Activated CD4-positive, alpha-beta T cell treated with anti-CD3 and anti-CD28 coated beads, Interleukin-2, amount 10 ng/mL, durations not matched to agents 24 days and 14 days (primary cell): ENCODE results near the gene SLC26A4. TPM values are rescaled to one million over a fixed set of nuclear protein-coding genes. Genes with fewer than 3 reads are reported as not detected.

Experiments
- DNase-seq: peaks from one replicate; pipeline ENCODE4 v3.0.0; 2022
- H3K27ac Mint-ChIP-seq: one replicate; pipeline ENCODE4 v1.8.0; 2022; ENCODE audit warnings: mild to moderate bottlenecking, mixed read lengths
- H3K27me3 Mint-ChIP-seq: one replicate; pipeline ENCODE4 v1.8.0; 2022; ENCODE audit warnings: mixed read lengths
- H3K36me3 Mint-ChIP-seq: one replicate; pipeline ENCODE4 v1.8.0; 2022; ENCODE audit warnings: low read depth, mild to moderate bottlenecking, mixed read lengths
- H3K4me1 Mint-ChIP-seq: one replicate; pipeline ENCODE4 v1.8.0; 2021; ENCODE audit warnings: mixed read lengths
- H3K4me3 Mint-ChIP-seq: one replicate; pipeline ENCODE4 v1.8.0; 2022; ENCODE audit warnings: mild to moderate bottlenecking, moderate library complexity, mixed read lengths
- H3K9me3 Mint-ChIP-seq: one replicate; pipeline ENCODE4 v1.8.0; 2021; ENCODE audit warnings: mixed read lengths
- intact Hi-C: fragments of 100-400 bp; cut with micrococcal nuclease; formaldehyde crosslinking; loops from one replicate; pipeline ENCODE4 v1.15.1; 2023
- total RNA-seq: library from RNA; stranded (reverse); gene quantifications from 2 replicates; pipeline ENCODE4 v1.2.3, GENCODE V29; 2022

SLC26A4 gene
- total RNA-seq, 1 donor from 2014 or later = 7.8 TPM

DNA sequence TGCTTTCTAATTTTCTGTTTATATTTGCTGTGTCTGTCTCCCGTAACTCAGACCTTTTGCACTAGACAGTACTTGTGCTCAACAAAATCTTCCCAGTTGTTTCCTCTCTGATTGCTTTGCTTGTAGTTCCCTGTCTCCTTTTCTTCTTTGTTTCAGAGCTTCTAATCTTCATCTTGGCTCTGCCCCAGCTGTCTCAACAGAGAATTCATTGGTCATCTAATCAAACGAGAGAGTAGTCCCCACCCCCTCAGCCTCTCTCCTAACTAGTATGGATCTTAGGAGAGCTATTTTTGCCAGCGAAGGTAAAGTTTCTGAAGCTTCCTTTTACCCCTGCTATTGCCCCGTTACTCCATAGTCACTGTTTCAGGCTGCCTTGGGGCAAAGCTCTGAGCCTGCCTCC lies 32.8 kb downstream of the SLC26A4 start:
- Mint-ChIP-seq H3K4me1 (peaks cover 3% of the 10 kb centered on the region), H3K9me3 (no peaks in the 10 kb centered on the region), H3K27ac (no peak overlapping the region), H3K27me3 (no peaks in the 10 kb centered on the region), H3K36me3 (peaks cover 5% of the 10 kb centered on the region), H3K4me3 (no peak overlapping the region)
- DNase-seq = no peak
- intact Hi-C loops = no loop called here

DNA sequence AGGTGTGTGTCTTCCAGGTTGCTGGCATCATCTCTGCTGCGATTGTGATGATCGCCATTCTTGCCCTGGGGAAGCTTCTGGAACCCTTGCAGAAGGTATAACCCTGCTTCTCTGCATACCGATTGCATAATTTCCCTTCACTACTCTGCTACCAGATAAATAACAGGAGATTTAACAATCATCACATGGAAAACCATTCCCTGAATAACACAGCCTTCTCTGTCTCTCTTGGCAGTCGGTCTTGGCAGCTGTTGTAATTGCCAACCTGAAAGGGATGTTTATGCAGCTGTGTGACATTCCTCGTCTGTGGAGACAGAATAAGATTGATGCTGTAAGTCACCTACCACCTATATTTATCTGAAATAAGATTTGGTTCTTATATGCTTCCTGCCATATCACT lies 33.8 kb downstream of the SLC26A4 start:
- Mint-ChIP-seq H3K27ac (no peak overlapping the region), H3K27me3 (no peaks in the 10 kb centered on the region), H3K36me3 (peaks cover 8% of the 10 kb centered on the region), H3K4me1 (peaks cover 3% of the 10 kb centered on the region), H3K9me3 (no peaks in the 10 kb centered on the region), H3K4me3 (no peak overlapping the region)
- DNase-seq = no peak
- intact Hi-C loops = no loop called here

DNA sequence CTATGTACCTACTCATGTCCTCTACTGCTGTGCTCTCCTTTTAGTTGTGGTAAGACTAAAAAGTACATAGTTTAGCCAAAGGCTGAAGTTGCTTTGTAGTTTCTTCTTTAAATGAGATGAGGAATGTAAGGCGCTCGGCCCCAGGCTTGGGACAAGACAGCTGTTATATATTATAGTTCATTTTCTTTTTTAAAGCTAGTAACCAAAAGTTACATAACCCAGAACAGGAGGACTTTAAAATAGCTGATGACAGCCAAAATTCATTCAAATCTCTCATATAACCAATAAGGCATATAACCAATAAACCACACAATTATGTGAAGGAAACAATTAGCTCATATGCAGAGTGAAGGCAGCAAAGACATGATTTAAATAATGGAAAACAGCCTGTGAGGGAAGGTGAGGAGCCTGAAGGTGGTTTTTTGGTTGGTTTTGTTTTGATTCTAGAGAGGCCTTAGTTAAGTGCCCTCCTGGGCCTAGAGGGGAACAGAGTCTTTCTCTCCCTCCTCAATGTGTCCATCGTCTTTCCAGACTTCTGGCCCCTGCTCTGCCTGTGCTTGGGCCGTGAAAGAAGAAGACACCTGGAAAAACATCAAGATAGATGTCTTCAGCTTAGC lies 35.8 kb downstream of the SLC26A4 start:
- H3K9me3 Mint-ChIP-seq = no peaks in the 10 kb centered on the region
- peaks cover 3% of the 10 kb centered on the region for H3K4me1 Mint-ChIP-seq
- no peak overlapping the region for H3K27ac Mint-ChIP-seq
- H3K36me3 Mint-ChIP-seq = peaks cover 14% of the 10 kb centered on the region
- no peaks in the 10 kb centered on the region for H3K27me3 Mint-ChIP-seq
- intact Hi-C loops = no loop called here
- H3K4me3 Mint-ChIP-seq = no peak overlapping the region
- DNase-seq = no peak

- no peaks in the 10 kb centered on the region for H3K27me3 Mint-ChIP-seq
- peaks cover 3% of the 10 kb centered on the region for H3K4me1 Mint-ChIP-seq
- H3K36me3 Mint-ChIP-seq = peaks cover 19% of the 10 kb centered on the region
Observed at GRCh38 chr7:107697321-107698049, 36.9 kb downstream of the SLC26A4 start.

DNA sequence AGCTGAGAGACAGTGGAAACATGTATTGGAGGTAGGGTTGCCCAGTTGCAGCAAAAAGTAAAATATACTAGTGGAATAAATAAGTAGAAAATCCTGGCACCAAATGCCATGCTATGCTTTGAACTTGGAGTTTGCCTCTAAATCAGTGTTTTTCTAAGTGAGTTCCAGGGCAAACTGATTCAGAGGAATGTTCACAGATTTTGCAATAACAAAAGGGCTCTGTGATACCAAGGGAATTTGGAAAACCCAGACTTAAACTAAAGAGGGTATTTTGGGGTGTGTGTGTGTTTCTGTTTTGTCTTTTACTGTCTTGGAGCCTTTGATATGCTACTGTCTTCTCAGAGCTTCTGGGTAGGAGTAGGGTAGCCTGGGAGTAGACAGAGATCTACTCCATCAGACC lies 39.9 kb downstream of the SLC26A4 start:
- peaks cover 7% of the 10 kb centered on the region for H3K4me1 Mint-ChIP-seq
- no peak for DNase-seq
- H3K27ac Mint-ChIP-seq = no peak overlapping the region
- H3K9me3 Mint-ChIP-seq = no peaks in the 10 kb centered on the region
- peaks cover 32% of the 10 kb centered on the region for H3K36me3 Mint-ChIP-seq
- intact Hi-C loops = no loop called here
- H3K27me3 Mint-ChIP-seq = no peaks in the 10 kb centered on the region
- H3K4me3 Mint-ChIP-seq = no peak overlapping the region

More at GRCh38 chr7:107697321-107698049, 36.9 kb downstream of the SLC26A4 start:
- Mint-ChIP-seq H3K4me3 (no peak overlapping the region), H3K27ac (no peak overlapping the region), H3K9me3 (no peaks in the 10 kb centered on the region)
- intact Hi-C loops = no loop called here
- DNase-seq = no peak

DNA sequence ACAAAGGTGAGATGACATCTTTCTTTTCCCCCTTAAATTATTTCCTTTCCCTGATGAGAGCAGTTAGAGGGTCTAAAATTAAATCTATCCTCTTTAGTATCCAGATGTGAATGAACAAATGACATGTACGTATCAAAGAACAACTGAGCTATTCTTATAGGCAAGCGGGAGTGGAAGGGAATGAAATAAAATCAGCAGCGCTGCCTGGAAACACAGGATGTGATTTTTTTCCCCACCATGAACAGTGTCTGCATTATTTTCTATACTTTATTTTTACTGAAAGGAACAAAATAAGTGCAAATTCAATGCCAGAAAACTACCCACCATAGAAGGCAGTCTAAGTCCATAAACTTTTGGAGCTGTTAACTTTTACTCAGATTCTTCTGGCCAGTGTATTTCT lies 40.6 kb downstream of the SLC26A4 start:
- H3K27ac Mint-ChIP-seq = no peak overlapping the region
- intact Hi-C loops = no loop called here
- no peaks in the 10 kb centered on the region for H3K27me3 Mint-ChIP-seq
- H3K9me3 Mint-ChIP-seq = no peaks in the 10 kb centered on the region
- H3K4me3 Mint-ChIP-seq = no peak overlapping the region
- DNase-seq = no peak
- H3K36me3 Mint-ChIP-seq = peaks cover 32% of the 10 kb centered on the region
- peaks cover 7% of the 10 kb centered on the region for H3K4me1 Mint-ChIP-seq

GRCh38 chr7:107703219-107703618 lies 42.6 kb downstream of the SLC26A4 start:
- Mint-ChIP-seq H3K4me3 (no peak overlapping the region), H3K36me3 (peaks cover 32% of the 10 kb centered on the region), H3K27me3 (no peaks in the 10 kb centered on the region), H3K9me3 (no peaks in the 10 kb centered on the region), H3K27ac (no peak overlapping the region), H3K4me1 (peaks cover 4% of the 10 kb centered on the region)
- DNase-seq = no peak
- intact Hi-C loops = no loop called here

DNA sequence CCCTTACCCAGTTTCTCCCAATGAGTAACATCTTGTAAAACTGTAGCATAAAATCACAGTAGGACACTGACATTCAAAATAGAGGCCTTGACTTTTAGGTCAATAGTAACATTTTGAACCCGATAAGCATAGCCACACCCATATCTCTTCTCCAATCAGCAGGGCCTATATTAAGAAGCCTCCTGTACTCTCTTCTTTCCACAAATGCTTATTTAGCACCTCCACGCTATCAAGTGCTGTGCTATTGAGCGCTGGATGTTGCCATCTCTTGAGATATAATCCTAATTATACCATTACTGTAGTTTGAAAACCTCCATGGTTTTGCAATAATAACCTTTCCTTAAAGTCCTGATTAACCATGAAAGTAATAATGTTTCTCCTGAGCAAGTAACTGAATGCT lies 43.2 kb downstream of the SLC26A4 start:
- intact Hi-C loops = no loop called here
- H3K27ac Mint-ChIP-seq = no peak overlapping the region
- peaks cover 4% of the 10 kb centered on the region for H3K4me1 Mint-ChIP-seq
- no peak overlapping the region for H3K4me3 Mint-ChIP-seq
- no peak for DNase-seq
- H3K9me3 Mint-ChIP-seq = no peaks in the 10 kb centered on the region
- H3K36me3 Mint-ChIP-seq = peaks cover 35% of the 10 kb centered on the region
- H3K27me3 Mint-ChIP-seq = no peaks in the 10 kb centered on the region

- peak overlapping the region; percentile 7 for H3K27ac Mint-ChIP-seq
- no peak overlapping the region for H3K4me3 Mint-ChIP-seq
Observed at GRCh38 chr7:107708956-107709355, 48.3 kb downstream of the SLC26A4 start.

DNA sequence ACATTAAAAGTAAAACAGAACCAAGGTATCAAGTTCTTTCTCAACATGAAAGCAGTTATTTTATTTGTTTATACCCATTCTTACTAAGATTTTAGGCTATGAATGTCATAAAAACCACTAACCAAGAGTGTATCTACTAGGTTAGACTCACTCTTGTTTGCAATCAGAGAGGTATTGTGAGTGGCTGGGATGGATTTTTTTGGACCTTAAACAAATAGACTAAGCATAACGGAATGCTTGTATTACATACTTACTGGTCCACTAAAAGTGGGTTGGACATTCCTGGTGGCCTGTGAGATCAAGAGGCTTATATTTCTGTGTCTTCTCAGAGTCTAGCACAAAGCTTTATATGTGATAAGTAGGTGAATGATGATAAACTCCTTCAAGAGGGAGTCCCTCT lies 50.7 kb downstream of the SLC26A4 start:
- Mint-ChIP-seq H3K4me3 (no peak overlapping the region), H3K27me3 (no peaks in the 10 kb centered on the region), H3K4me1 (no peaks in the 10 kb centered on the region), H3K9me3 (no peaks in the 10 kb centered on the region), H3K27ac (no peak overlapping the region), H3K36me3 (peaks cover 19% of the 10 kb centered on the region)
- DNase-seq = no peak
- intact Hi-C loops = no loop called here

More at GRCh38 chr7:107708956-107709355, 48.3 kb downstream of the SLC26A4 start:
- DNase-seq = no peak
- Mint-ChIP-seq H3K9me3 (no peaks in the 10 kb centered on the region), H3K4me1 (no peaks in the 10 kb centered on the region), H3K27me3 (no peaks in the 10 kb centered on the region), H3K36me3 (peaks cover 29% of the 10 kb centered on the region)
- intact Hi-C loops = no loop called here

DNA sequence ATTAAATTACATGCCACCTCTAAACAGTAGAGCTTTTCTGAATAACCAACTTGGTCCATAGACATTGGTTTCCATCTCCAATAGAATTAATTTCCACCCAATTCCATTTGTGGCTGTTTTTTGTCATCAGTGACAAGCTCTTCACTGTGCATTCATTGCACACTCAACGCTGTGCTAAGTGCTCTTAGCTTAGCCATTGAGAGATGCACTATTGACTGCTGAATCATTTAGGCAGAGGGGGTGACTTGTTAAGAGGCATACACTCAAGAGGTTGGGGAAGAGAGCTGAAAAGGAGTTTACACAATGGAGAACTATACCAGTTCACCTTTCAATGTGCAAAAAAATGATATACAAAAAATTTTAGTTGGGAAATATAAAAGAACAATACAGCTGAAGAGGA lies 51.4 kb downstream of the SLC26A4 start:
- Mint-ChIP-seq H3K9me3 (no peaks in the 10 kb centered on the region), H3K36me3 (peaks cover 18% of the 10 kb centered on the region)

DNA sequence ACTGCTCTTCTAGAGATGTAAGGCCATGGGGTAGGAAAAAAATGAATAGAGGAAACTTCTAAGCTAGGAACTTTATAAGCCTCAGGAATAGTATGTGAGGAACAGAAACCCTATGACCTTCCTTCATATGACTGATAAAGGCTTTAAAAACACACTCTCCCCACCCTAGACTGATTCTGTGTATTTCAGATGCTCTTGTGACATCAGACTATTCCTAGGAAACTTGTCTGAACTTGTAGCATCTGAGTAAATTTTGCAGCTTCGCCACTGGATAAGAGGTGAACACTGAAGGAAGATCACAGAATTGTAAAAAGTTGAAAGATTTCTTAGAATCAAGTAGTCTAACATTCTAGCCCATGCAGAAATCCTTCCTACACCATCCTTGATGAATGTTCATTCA lies 52.3 kb downstream of the SLC26A4 start:
- Mint-ChIP-seq H3K27ac (no peak overlapping the region), H3K4me1 (no peaks in the 10 kb centered on the region), H3K36me3 (peaks cover 15% of the 10 kb centered on the region), H3K9me3 (no peaks in the 10 kb centered on the region), H3K27me3 (no peaks in the 10 kb centered on the region), H3K4me3 (no peak overlapping the region)
- DNase-seq = no peak
- intact Hi-C loops = no loop called here

More for the DNA sequence above, 51.4 kb downstream of the SLC26A4 start:
- H3K27me3 Mint-ChIP-seq = no peaks in the 10 kb centered on the region
- no peak overlapping the region for H3K27ac Mint-ChIP-seq
- no peak overlapping the region for H3K4me3 Mint-ChIP-seq
- H3K4me1 Mint-ChIP-seq = no peaks in the 10 kb centered on the region
- no peak for DNase-seq
- intact Hi-C loops = no loop called here

- DNase-seq = no peak
- peaks cover 9% of the 10 kb centered on the region for H3K36me3 Mint-ChIP-seq
- H3K27me3 Mint-ChIP-seq = no peaks in the 10 kb centered on the region
- peaks cover 3% of the 10 kb centered on the region for H3K4me1 Mint-ChIP-seq
- no peaks in the 10 kb centered on the region for H3K9me3 Mint-ChIP-seq
- intact Hi-C loops = no loop called here
- no peak overlapping the region for H3K4me3 Mint-ChIP-seq
- H3K27ac Mint-ChIP-seq = no peak overlapping the region
Observed at GRCh38 chr7:107715531-107715930, 54.9 kb downstream of the SLC26A4 start.

GRCh38 chr7:107718456-107719193 lies 58.0 kb downstream of the SLC26A4 start:
- H3K4me1 Mint-ChIP-seq = peaks cover 3% of the 10 kb centered on the region
- H3K4me3 Mint-ChIP-seq = no peak overlapping the region
- no peak overlapping the region for H3K27ac Mint-ChIP-seq
- intact Hi-C loops = no loop called here
- DNase-seq = no peak
- no peaks in the 10 kb centered on the region for H3K36me3 Mint-ChIP-seq
- peaks cover 2% of the 10 kb centered on the region for H3K27me3 Mint-ChIP-seq
- H3K9me3 Mint-ChIP-seq = no peaks in the 10 kb centered on the region
